Mucosa of rectum (tissue), 2 donors: Measurements from ENCODE around the gene TAMALIN.

Experiments
- H3K27ac ChIP-seq, 2 donors: one replicate each; pipeline ENCODE4 v1.7.0; 2013; ENCODE audit warnings: inconsistent platforms in 2 of 2, low read depth in 2 of 2, low read length in 2 of 2
- H3K27me3 ChIP-seq, 2 donors: one replicate each; pipeline ENCODE4 v1.7.0; 2013; ENCODE audit warnings: low read length in 2 of 2; ENCODE audit not compliant: control insufficient read depth in 2 of 2, insufficient read depth in 2 of 2
- H3K36me3 ChIP-seq, 2 donors: one replicate each; pipeline ENCODE4 v1.7.0; 2013; ENCODE audit warnings: low read length in 2 of 2; ENCODE audit not compliant: control insufficient read depth in 2 of 2, insufficient read depth in 2 of 2
- H3K4me1 ChIP-seq, 2 donors: one replicate each; pipeline ENCODE4 v1.7.0; 2013; ENCODE audit warnings: low read length in 2 of 2, mild to moderate bottlenecking in 1 of 2; ENCODE audit not compliant: control insufficient read depth in 2 of 2, insufficient read depth in 2 of 2
- H3K4me3 ChIP-seq, 2 donors: one replicate each; pipeline ENCODE4 v1.7.0; 2013; ENCODE audit warnings: low read length in 2 of 2
- H3K9ac ChIP-seq, 2 donors: one replicate each; pipeline ENCODE4 v1.7.0; 2013; ENCODE audit warnings: low read length in 2 of 2, low read depth in 1 of 2, mild to moderate bottlenecking in 1 of 2
- H3K9me3 ChIP-seq, 2 donors: one replicate each; pipeline ENCODE4 v1.7.0; 2013; ENCODE audit warnings: low read length in 2 of 2; ENCODE audit not compliant: control insufficient read depth in 2 of 2
- donor health status: healthy.
- donor health status: Normal muscosa, but diverticular disease.

Gene TAMALIN

GRCh38 chr12:52033446-52034140 lies 26.8 kb downstream of the TAMALIN start:
- Histone ChIP-seq H3K27ac (peak overlapping the region; percentile 78 to 87), H3K36me3 (no peaks in the 10 kb centered on the region), H3K27me3 (no peaks in the 10 kb centered on the region), H3K9ac (peak overlapping the region; percentile 77 to 83), H3K9me3 (no peaks in the 10 kb centered on the region), H3K4me1 (peaks cover 30 to 31% of the 10 kb centered on the region in 2 donors), H3K4me3 (peak overlapping the region; percentile 46 to 51)

- Histone ChIP-seq H3K4me3 (no peak overlapping the region), H3K27ac (no peak overlapping the region), H3K4me1 (peaks cover 30 to 31% of the 10 kb centered on the region in 2 donors), H3K27me3 (no peaks in the 10 kb centered on the region), H3K9me3 (no peaks in the 10 kb centered on the region), H3K36me3 (no peaks in the 10 kb centered on the region), H3K9ac (no peak overlapping the region)
Measured at GRCh38 chr12:52035190-52035589, 28.4 kb downstream of the TAMALIN start.

DNA sequence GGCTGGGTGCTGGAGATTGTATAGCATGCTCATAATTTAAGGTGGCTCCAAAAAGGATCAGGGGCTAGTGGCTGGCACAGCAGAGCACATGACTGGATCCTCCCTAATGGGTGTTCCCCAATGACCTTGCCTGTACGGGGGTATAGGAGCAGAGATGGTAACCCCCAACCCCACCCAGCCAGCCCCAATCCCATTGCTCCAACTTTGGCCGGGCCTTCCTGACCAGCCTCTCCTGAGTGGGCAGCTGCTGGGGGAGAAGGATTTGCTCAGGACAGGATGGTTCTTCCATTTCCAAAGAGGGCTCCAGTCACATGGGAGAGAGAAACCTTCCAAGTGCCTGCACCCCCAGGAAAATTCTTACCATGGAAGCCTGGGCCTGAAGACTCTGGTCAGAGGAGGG lies 29.2 kb downstream of the TAMALIN start:
- peaks cover 30 to 31% of the 10 kb centered on the region in 2 donors for H3K4me1 ChIP-seq
- no peaks in the 10 kb centered on the region for H3K36me3 ChIP-seq
- H3K27ac ChIP-seq: peak overlapping the region; percentile 75 to 76
- no peaks in the 10 kb centered on the region for H3K9me3 ChIP-seq
- peak overlapping the region in 1 of 2 donors; percentile 73 for H3K9ac ChIP-seq
- no peaks in the 10 kb centered on the region for H3K27me3 ChIP-seq
- H3K4me3 ChIP-seq: no peak overlapping the region

DNA sequence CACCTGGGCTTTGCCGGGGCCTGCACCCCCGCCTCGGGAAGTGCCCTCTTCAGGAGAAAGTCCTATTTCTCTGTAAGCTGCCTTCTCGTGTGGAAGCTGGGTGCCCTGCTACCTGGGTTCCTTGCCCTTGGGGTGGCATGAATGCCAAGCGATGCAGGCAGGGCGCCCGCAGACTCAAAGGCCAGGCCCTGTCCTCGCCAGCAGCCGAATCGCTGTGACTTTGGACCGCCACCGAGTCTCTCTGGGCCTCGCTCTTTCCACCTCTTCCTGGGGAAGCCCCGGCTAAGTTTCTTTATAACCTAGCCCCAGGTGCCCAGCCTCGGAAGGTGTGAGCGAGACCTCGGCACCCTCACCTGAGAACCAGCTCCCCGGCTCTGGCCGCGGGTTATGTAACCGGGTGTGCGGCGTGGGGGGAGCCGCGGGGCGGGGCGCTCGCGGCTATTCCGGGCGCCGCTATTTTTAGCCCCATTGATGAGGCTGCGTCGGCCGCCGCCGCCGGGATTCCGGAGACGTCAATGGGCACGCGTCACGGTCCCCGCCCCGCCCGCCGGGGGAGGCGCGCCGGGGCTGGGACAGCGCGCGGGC lies 29.9 kb downstream of the TAMALIN start:
- Histone ChIP-seq H3K4me3 (peak overlapping the region; percentile 32 to 51), H3K4me1 (peaks cover 30 to 31% of the 10 kb centered on the region in 2 donors), H3K27ac (peak overlapping the region; percentile 75 to 76), H3K9ac (peak overlapping the region; percentile 73 to 74), H3K27me3 (no peaks in the 10 kb centered on the region), H3K36me3 (no peaks in the 10 kb centered on the region), H3K9me3 (no peaks in the 10 kb centered on the region)

GRCh38 chr12:52037248-52037861 lies 30.6 kb downstream of the TAMALIN start:
- H3K36me3 ChIP-seq: no peaks in the 10 kb centered on the region
- peak overlapping the region; percentile 65 to 80 for H3K9ac ChIP-seq
- H3K27ac ChIP-seq: peak overlapping the region; percentile 47 to 58
- peaks cover 26% of the 10 kb centered on the region in 2 donors for H3K4me1 ChIP-seq
- no peaks in the 10 kb centered on the region for H3K27me3 ChIP-seq
- peak overlapping the region; percentile 56 to 65 for H3K4me3 ChIP-seq
- H3K9me3 ChIP-seq: no peaks in the 10 kb centered on the region

DNA sequence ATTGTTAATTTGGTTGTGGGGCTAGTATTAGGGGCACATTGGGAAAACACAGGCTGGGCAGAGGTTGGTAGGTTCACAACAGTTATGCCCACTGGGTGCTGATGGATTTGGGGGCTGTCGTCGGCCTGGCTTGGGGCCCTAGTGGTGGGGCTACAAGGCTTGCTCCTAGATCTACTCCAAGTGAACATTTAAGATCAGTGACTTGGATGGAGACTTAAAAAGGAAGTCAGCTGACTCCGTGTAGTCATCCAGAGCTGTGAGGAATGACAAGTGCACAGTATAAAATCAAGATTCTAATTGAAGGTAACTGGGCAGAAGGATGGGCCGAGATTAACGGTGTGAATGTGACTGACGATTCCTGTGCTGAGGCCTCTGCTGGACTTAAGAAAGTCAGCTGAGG lies 31.7 kb downstream of the TAMALIN start:
- Histone ChIP-seq H3K4me3 (no peak overlapping the region), H3K4me1 (peaks cover 17 to 18% of the 10 kb centered on the region in 2 donors)

GRCh38 chr12:52041035-52041434 lies 34.3 kb downstream of the TAMALIN start:
- Histone ChIP-seq H3K4me1 (peaks cover 21 to 25% of the 10 kb centered on the region in 2 donors), H3K9me3 (no peaks in the 10 kb centered on the region), H3K36me3 (no peaks in the 10 kb centered on the region), H3K9ac (no peak overlapping the region), H3K27me3 (no peaks in the 10 kb centered on the region), H3K4me3 (no peak overlapping the region), H3K27ac (no peak overlapping the region)

More for the DNA sequence above, 31.7 kb downstream of the TAMALIN start:
- Histone ChIP-seq H3K9ac (no peak overlapping the region), H3K36me3 (no peaks in the 10 kb centered on the region), H3K27ac (no peak overlapping the region), H3K27me3 (no peaks in the 10 kb centered on the region), H3K9me3 (no peaks in the 10 kb centered on the region)

GRCh38 chr12:52041695-52042123 lies 35.0 kb downstream of the TAMALIN start:
- H3K4me1 ChIP-seq: peaks cover 18 to 22% of the 10 kb centered on the region in 2 donors
- no peak overlapping the region for H3K9ac ChIP-seq
- no peak overlapping the region for H3K4me3 ChIP-seq
- H3K36me3 ChIP-seq: no peaks in the 10 kb centered on the region
- H3K27ac ChIP-seq: no peak overlapping the region
- no peaks in the 10 kb centered on the region for H3K27me3 ChIP-seq
- no peaks in the 10 kb centered on the region for H3K9me3 ChIP-seq

GRCh38 chr12:52042706-52043385 lies 36.1 kb downstream of the TAMALIN start:
- H3K9ac ChIP-seq: no peak overlapping the region
- H3K9me3 ChIP-seq: no peaks in the 10 kb centered on the region
- peaks cover 14 to 17% of the 10 kb centered on the region in 2 donors for H3K4me1 ChIP-seq
- H3K27ac ChIP-seq: no peak overlapping the region
- no peaks in the 10 kb centered on the region for H3K27me3 ChIP-seq
- H3K36me3 ChIP-seq: no peaks in the 10 kb centered on the region
- H3K4me3 ChIP-seq: no peak overlapping the region
